H1 (cell line): Measurements from ENCODE around the gene NRXN3. TPM values are rescaled to one million over a fixed set of nuclear protein-coding genes. Genes with fewer than 3 reads are reported as not detected.

Experiments used
- CTCF ChIA-PET: fragments of 300-600 bp; sonication (Branson Sonifier 250); formaldehyde crosslinking; loops from one replicate; lab custom pipeline; 2021; ENCODE audit not compliant: partially characterized antibody; lab: Charles Lee
- POLR2A ChIA-PET: fragments of 300-600 bp; sonication (Branson Sonifier 250); formaldehyde crosslinking; loops from one replicate; lab custom pipeline; 2021; ENCODE audit warnings: inconsistent platforms; ENCODE audit not compliant: partially characterized antibody; lab: Charles Lee
- DNase-seq, 2 experiments: peaks; one replicate each; pipeline versions ENCODE4 v3.0.0 to v3.0.0-alpha.2; 2010 to 2022; ENCODE audit warnings: low spot score in 2 of 2, low read depth in 1 of 2, mixed read lengths in 1 of 2
- FAIRE-seq: peaks from 2 replicates; lab custom pipeline; 2011; peaks lifted over from hg19 to GRCh38; lab: Jason Lieb, UNC
- H2AFZ ChIP-seq: 2 replicates; pipeline ENCODE4 v1.8.1; 2012; ENCODE audit warnings: low read length, inconsistent platforms
- H2AK5ac ChIP-seq: 2 replicates; pipeline ENCODE4 v1.6.1; 2013; ENCODE audit warnings: low read depth, low read length
- H2BK120ac ChIP-seq: replicated peaks from 2 replicates; pipeline ENCODE3; 2013; ENCODE audit warnings: low read depth, low read length, inconsistent platforms
- H2BK12ac ChIP-seq: 2 replicates; pipeline ENCODE4 v1.6.1; 2013; ENCODE audit warnings: low read depth, low read length
- H2BK15ac ChIP-seq: 2 replicates; pipeline ENCODE4 v1.6.1; 2013; ENCODE audit warnings: low read length
- H2BK20ac ChIP-seq: 2 replicates; pipeline ENCODE4 v1.6.1; 2013; ENCODE audit warnings: low read length
- H2BK5ac ChIP-seq: 2 replicates; pipeline ENCODE4 v1.6.1; 2013; ENCODE audit warnings: low read depth, low read length
- H3K14ac ChIP-seq: 2 replicates; pipeline ENCODE4 v1.6.1; 2013; ENCODE audit warnings: inconsistent platforms; ENCODE audit not compliant: insufficient read length
- H3K18ac ChIP-seq: 2 replicates; pipeline ENCODE4 v1.6.1; 2013; ENCODE audit warnings: low read length; ENCODE audit errors: extremely low read depth
- H3K23ac ChIP-seq: 2 replicates; pipeline ENCODE4 v1.6.1; 2013; ENCODE audit warnings: inconsistent platforms; ENCODE audit not compliant: insufficient read length
- H3K23me2 ChIP-seq: 2 replicates; pipeline ENCODE4 v1.6.1; 2013; ENCODE audit warnings: low read depth, low read length
- H3K27ac ChIP-seq: 2 replicates; pipeline ENCODE4 v1.6.1; 2011; ENCODE audit warnings: low read depth, low read length, inconsistent platforms
- H3K27me3 ChIP-seq, 4 experiments: replicated peaks in 1 of 4; 1 replicate in 1 of 4; 2 replicates in 3 of 4; pipeline versions ENCODE4 v1.6.1 to v1.8.1; 2011 to 2013; ENCODE audit warnings: low read length in 3 of 4, mild to moderate bottlenecking in 3 of 4, inconsistent platforms in 2 of 4, mixed read lengths in 2 of 4, moderate library complexity in 1 of 4; ENCODE audit not compliant: control insufficient read depth in 3 of 4, insufficient read depth in 3 of 4; ENCODE audit errors: extremely low read depth in 1 of 4
- H3K36me3 ChIP-seq, 4 experiments: 2 replicates each; pipeline versions ENCODE4 v1.6.1 to v1.8.1; 2011 to 2013; ENCODE audit warnings: mild to moderate bottlenecking in 4 of 4, low read length in 3 of 4, moderate library complexity in 2 of 4, control low read depth in 1 of 4, inconsistent platforms in 1 of 4; ENCODE audit not compliant: insufficient read depth in 4 of 4, control insufficient read depth in 2 of 4
- H3K4ac ChIP-seq: replicated peaks from 2 replicates; pipeline ENCODE3; 2013; ENCODE audit warnings: low read length, low read depth, mixed read lengths, inconsistent platforms; ENCODE audit not compliant: insufficient read length
- H3K4me1 ChIP-seq, 4 experiments: replicated peaks in 1 of 4; 1 replicate in 1 of 4; 2 replicates in 3 of 4; pipeline versions ENCODE4 v1.6.1 to v1.8.1; 2011 to 2013; ENCODE audit warnings: low read length in 3 of 4, inconsistent platforms in 2 of 4, mixed read lengths in 1 of 4; ENCODE audit not compliant: insufficient read depth in 4 of 4, control insufficient read depth in 3 of 4
- H3K4me2 ChIP-seq, 2 experiments: 2 replicates each; pipeline versions ENCODE4 v1.6.1 to v1.8.1; 2011 to 2013; ENCODE audit warnings: low read depth in 2 of 2, low read length in 2 of 2, control low read depth in 1 of 2, inconsistent platforms in 1 of 2, mild to moderate bottlenecking in 1 of 2; ENCODE audit not compliant: insufficient read depth in 1 of 2
- H3K4me3 ChIP-seq, 4 experiments: fragments of 200-600, 300-600 bp in 1 of 4; sonication (generic), shearing (Covaris generic), sonication (Bioruptor Twin) in 1 of 4; 2 replicates each; pipeline versions ENCODE4 v1.5.1 to v1.8.1; 2011 to 2016; ENCODE audit warnings: low read length in 4 of 4, low read depth in 3 of 4, control low read depth in 2 of 4, inconsistent platforms in 2 of 4, mild to moderate bottlenecking in 2 of 4, mixed read lengths in 1 of 4, moderate library complexity in 1 of 4; ENCODE audit not compliant: insufficient read depth in 2 of 4; ENCODE audit errors: extremely low read depth in 1 of 4
- H3K56ac ChIP-seq: replicated peaks from 2 replicates; pipeline ENCODE3; 2013; ENCODE audit warnings: low read depth, mild to moderate bottlenecking, mixed read lengths, low read length, inconsistent platforms; ENCODE audit not compliant: insufficient read length
- H3K79me1 ChIP-seq: 2 replicates; pipeline ENCODE4 v1.6.1; 2013; ENCODE audit warnings: low read depth, low read length, control low read depth
- H3K79me2 ChIP-seq, 2 experiments: 2 replicates each; pipeline versions ENCODE4 v1.6.1 to v1.8.1; 2012 to 2013; ENCODE audit warnings: low read length in 2 of 2, mild to moderate bottlenecking in 2 of 2, inconsistent platforms in 1 of 2; ENCODE audit not compliant: insufficient read depth in 2 of 2, control insufficient read depth in 1 of 2
- H3K9ac ChIP-seq, 4 experiments: replicated peaks in 1 of 4; 1 replicate in 1 of 4; 2 replicates in 3 of 4; pipeline versions ENCODE4 v1.6.1 to v1.8.1; 2011 to 2013; ENCODE audit warnings: low read depth in 3 of 4, low read length in 3 of 4, control low read depth in 2 of 4, mild to moderate bottlenecking in 2 of 4, moderate library complexity in 2 of 4, inconsistent platforms in 1 of 4; ENCODE audit errors: extremely low read depth in 1 of 4
- H3K9me3 ChIP-seq, 2 experiments: 2 replicates each; pipeline versions ENCODE4 v1.6.1 to v1.8.1; 2012 to 2013; ENCODE audit warnings: mild to moderate bottlenecking in 2 of 2, moderate library complexity in 2 of 2, control low read depth in 1 of 2, inconsistent platforms in 1 of 2, low read depth in 1 of 2, low read length in 1 of 2, mixed read lengths in 1 of 2; ENCODE audit not compliant: insufficient read depth in 2 of 2
- H4K20me1 ChIP-seq, 2 experiments: replicated peaks in 1 of 2; 2 replicates each; pipeline versions ENCODE3 to v1.8.1; 2011 to 2013; ENCODE audit warnings: inconsistent platforms in 2 of 2, low read length in 2 of 2, mild to moderate bottlenecking in 1 of 2; ENCODE audit not compliant: insufficient read depth in 2 of 2, control insufficient read depth in 1 of 2
- H4K5ac ChIP-seq: 2 replicates; pipeline ENCODE4 v1.6.1; 2013; ENCODE audit warnings: low read length, low read depth, mixed read lengths, inconsistent platforms; ENCODE audit not compliant: insufficient read length
- H4K8ac ChIP-seq: 2 replicates; pipeline ENCODE4 v1.8.0; 2013; ENCODE audit warnings: mild to moderate bottlenecking, moderate library complexity, low read length, inconsistent platforms; ENCODE audit not compliant: insufficient read depth; ENCODE audit errors: extremely low read depth
- H4K91ac ChIP-seq: replicated peaks from 2 replicates; pipeline ENCODE3; 2013; ENCODE audit warnings: low read length, mixed read lengths, inconsistent platforms; ENCODE audit not compliant: insufficient read length
- HDAC2 ChIP-seq, 2 experiments: fragments of 300-600 bp in 1 of 2; sonication (generic) in 1 of 2; IDR thresholded peaks; 2 replicates each; pipeline ENCODE4 v1.6.1; 2011 to 2012; ENCODE audit warnings: low read depth in 2 of 2, low read length in 2 of 2, mild to moderate bottlenecking in 2 of 2, moderate library complexity in 2 of 2, borderline replicate concordance in 1 of 2, inconsistent platforms in 1 of 2
- PHF8 ChIP-seq: fragments of 200-600 bp; sonication (generic); conservative IDR thresholded peaks from 2 replicates; pipeline ENCODE4 v1.7.1; 2012; ENCODE audit warnings: low read depth, mild to moderate bottlenecking, inconsistent platforms, low read length, moderate library complexity
- WGBS, 2 experiments: shearing (Covaris generic) in 1 of 2; methylation state at CpG; one replicate each; pipeline versions ENCODE4 v1.1.6 to v1.1.7; 2013 to 2015; ENCODE audit warnings: low lambda C conversion rate in 2 of 2, mixed read lengths in 2 of 2, inconsistent platforms in 1 of 2, low coverage in 1 of 2, missing lambda C conversion rate in 1 of 2; ENCODE audit not compliant: insufficient replicate concordance in 2 of 2, insufficient coverage in 1 of 2, insufficient read length in 1 of 2; ENCODE audit errors: extremely low coverage in 1 of 2, missing lambda C conversion rate in 1 of 2; 5-methylcytosine and 5-hydroxymethylcytosine counted together
- polyA plus RNA-seq, 7 experiments: library from polyadenylated mRNA; depleted of rRNA in 3 of 7; stranded (reverse) in 5 of 7; unstranded in 2 of 7; fragments of >200 nt in 5 of 7; fragments of 200-250 nt in 2 of 7; gene quantifications; 1 replicate in 5 of 7; 2 replicates in 1 of 7; 4 replicates in 1 of 7; pipeline versions ENCODE4 v1.2.1 to v1.2.3, GENCODE V29; 2011 to 2013; ENCODE audit warnings: missing spikeins in 2 of 7, mixed read lengths in 2 of 7
- total RNA-seq: library from RNA; stranded (reverse); fragmentation: NEBNext Ultra II Directional; extraction: Animal tissue kit (Norgen Biotek cat#: 25700); gene quantifications from 2 replicates; pipeline ENCODE4 v1.2.1, GENCODE V29; 2021

Gene NRXN3
- total and polyA plus RNA-seq, 2 of the 8 experiments (the other 6 are each of a cell fraction or from before 2014, with no cell fraction given), result 2.6 to 4.1 TPM

DNA sequence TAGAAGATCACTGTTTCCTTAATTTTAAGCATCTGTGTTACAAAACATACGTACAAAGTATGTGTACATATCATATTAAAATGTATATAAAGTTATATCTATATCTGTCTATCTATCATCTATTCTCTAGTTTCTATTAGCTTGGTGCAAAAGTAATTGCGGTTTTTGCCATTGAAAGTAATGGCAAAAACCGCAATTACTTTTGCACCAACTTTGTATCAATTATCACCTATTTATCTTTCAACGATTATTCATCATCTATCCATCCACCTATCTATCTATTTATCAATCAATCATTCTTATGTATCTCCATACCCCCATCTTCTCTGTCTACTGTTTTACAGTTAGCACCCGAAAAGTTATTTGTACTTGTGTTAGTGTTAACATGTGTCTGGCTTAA, 447.6 kb downstream of the NRXN3 start:
- Histone ChIP-seq H2AFZ (no peak overlapping the region), H2BK12ac (no peak overlapping the region), H3K9me3 (no peaks in the 10 kb centered on the region), H2AK5ac (no peak overlapping the region), H4K91ac (no peak overlapping the region), H3K23me2 (no peaks in the 10 kb centered on the region), H4K20me1 (no peaks in the 10 kb centered on the region), H3K14ac (no peak overlapping the region), H2BK5ac (no peak overlapping the region), H3K79me2 (no peaks in the 10 kb centered on the region), H3K4ac (no peak overlapping the region), H2BK120ac (no peak overlapping the region), H3K23ac (no peak overlapping the region), H4K5ac (no peak overlapping the region), H3K36me3 (no peaks in the 10 kb centered on the region), H3K4me1 (peaks cover 0 to under 1% (median 0%) of the 10 kb centered on the region in 4 experiments; a peak in 1 of 7 replicates), H2BK15ac (no peak overlapping the region), H4K8ac (no peak overlapping the region), H3K4me2 (no peak overlapping the region), H3K9ac (no peak overlapping the region), H3K18ac (no peak overlapping the region), H2BK20ac (no peak overlapping the region), H3K4me3 (no peak overlapping the region), H3K56ac (no peak overlapping the region), H3K79me1 (no peaks in the 10 kb centered on the region), H3K27ac (no peak overlapping the region), H3K27me3 (peaks cover 0 to 1% (median 0%) of the 10 kb centered on the region in 4 experiments; a peak in 1 of 7 replicates)
- DNase-seq (no peak), FAIRE-seq (no peak)
- ChIA-PET POLR2A (no interaction called here), CTCF (interaction anchor here (1.5 to 2.0 kb wide), 2 partner anchors 20 to 141 kb away, joined by 3 to 7 read pairs; no protein-coding TSS in a partner anchor)
- 87 to 100% methylated on average over 2 to 5 of the region's 5 CpGs for WGBS, 2 experiments
- TF ChIP-seq HDAC2 (IDR thresholded peaks at IDR 0.05; ENCODE audit: borderline replicate concordance in 1 of 2, low read depth in 2 of 2, low read length in 2 of 2) (no peak), PHF8 (no peak)
